IPS-NIHi7 (cell line): ENCODE data around the gene ABHD17A.

Experiments
- DNase-seq: peaks from one replicate; pipeline ENCODE4 v3.0.0; 2012; ENCODE audit warnings: mixed read lengths; ENCODE audit errors: extremely low spot score

The ABHD17A gene

DNA sequence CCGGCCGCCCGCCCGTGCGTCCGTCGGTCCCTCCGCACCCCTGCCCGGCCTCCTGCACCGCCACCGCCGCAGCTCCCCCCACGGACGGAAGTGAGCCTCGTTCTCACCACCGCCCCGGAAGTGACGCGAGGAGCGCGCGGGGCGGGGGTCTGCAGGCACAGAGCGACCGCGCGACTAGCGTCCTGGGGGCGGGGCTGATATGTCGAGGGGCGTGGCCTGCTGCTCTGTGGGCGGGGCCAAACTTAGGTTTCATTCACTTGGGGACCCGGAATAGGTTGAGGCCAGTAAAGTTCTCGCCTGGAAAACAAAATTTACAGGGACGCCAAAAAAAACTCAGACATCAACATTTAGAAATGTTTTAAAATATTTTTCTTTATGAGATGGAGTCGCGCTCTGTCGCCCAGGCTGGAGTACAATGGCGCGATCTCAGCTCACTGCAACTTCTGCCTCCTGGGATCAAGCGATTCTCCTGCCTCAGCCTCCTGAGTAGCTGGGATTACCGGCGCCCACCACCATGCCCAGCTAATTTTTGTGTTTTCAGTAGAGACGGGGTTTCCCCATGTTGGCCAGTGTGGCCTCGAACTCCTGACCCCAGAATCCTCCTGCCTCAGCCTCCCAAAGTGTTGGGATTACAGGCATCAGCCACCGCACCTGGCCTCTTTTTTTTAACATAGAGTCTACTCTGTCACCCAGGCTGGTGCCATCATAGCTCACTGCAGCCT lies at the start of gene ABHD17A:
Gene ABHD17A, minus strand, starts transcription at position 99 of the 722 bp plus-strand sequence. CDS start 3,930 bp downstream, outside the sequence.
- DNase-seq = peak; percentile 93

- DNase-seq = no peak
Observed at GRCh38 chr19:1933942-1934341, 48.6 kb upstream of the ABHD17A start.

GRCh38 chr19:1933244-1933643 lies 47.9 kb upstream of the ABHD17A start:
- no peak for DNase-seq

DNA sequence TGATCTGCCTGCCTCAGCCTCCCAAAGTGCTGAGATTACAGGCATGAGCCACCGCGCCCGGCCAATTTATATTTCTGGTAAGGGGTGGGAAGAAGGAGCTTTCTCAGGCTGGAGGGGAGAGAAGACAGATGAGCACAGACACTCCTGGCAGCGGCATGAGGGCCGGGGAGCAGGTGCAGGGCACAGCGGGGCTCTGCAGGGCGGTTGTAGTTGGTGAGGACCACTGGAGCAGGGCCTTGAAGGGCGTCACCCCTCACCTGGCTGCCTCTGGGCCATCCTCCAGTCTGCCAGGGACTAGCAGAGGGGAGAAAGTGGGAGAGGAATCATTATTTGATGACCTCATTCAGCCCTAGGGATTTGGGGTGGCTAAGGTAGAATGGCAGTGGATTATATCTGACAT lies 47.1 kb upstream of the ABHD17A start:
- no peak for DNase-seq

- DNase-seq = no peak
Observed at GRCh38 chr19:1931445-1931844, 46.1 kb upstream of the ABHD17A start.

GRCh38 chr19:1929021-1929742 lies 43.9 kb upstream of the ABHD17A start:
- DNase-seq = peak; percentile 92

DNA sequence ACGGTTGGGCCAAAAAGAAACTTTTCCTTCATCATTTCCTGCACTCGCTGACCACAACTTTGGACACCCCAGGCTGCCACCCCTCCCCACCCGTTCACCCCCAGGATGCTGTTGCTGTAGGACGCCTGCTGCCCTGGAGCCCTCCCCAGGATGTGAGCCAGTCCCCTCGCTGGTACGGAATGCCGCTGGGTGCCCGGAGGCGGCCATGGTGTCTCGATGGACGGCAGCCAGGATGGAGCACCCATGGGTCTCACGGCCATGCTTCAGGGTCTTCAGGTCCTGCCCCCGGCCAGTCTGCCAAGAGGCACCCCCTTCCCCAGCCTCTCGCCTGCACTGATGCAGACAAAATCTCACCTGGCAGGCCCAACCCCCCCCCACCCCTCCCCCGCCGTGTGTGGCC lies 40.2 kb upstream of the ABHD17A start:
- DNase-seq = no peak

- no peak for DNase-seq
Observed at GRCh38 chr19:1924320-1924961, 39.1 kb upstream of the ABHD17A start.

DNA sequence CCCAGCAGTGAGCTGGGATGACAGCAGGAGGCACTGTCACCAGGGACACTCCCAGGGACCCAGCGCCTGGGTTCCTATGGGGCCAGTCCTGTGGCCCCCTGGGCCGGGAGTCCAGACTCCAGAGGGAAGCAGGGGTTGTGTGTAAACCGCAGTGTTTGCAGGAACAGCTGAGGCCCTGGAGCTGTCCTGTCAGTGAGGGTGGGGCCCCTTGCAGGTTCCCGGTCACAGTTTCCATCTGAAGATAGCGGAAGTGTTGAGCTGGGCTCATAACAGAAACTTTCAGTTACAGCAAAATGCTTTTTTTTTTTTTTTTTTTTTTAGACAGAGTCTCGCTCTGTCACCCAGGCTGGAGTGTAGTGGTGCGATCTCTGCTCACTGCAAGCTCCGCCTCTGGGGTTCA lies 38.0 kb upstream of the ABHD17A start:
- DNase-seq = no peak

DNA sequence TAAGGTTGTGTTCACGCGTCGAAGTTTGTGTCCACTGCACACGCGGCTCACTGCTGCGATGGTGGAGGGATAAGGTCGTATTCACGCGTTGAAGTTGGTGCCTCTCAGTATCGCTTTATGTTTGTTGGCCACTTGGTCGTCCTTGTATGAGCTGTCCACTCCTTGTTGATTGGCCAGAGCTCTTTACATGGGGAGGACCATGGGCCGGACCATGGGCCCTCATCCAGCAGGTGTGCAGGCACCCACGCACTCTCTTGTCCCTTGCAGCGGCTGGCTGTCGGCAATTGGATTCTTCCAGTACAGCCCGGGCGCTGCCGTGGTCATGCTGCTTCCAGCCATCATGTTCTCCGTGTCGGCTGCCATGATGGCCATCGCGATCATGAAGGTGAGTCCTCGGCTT lies 37.5 kb upstream of the ABHD17A start:
- DNase-seq = no peak

GRCh38 chr19:1921825-1922224 lies 36.5 kb upstream of the ABHD17A start:
- DNase-seq = no peak

DNA sequence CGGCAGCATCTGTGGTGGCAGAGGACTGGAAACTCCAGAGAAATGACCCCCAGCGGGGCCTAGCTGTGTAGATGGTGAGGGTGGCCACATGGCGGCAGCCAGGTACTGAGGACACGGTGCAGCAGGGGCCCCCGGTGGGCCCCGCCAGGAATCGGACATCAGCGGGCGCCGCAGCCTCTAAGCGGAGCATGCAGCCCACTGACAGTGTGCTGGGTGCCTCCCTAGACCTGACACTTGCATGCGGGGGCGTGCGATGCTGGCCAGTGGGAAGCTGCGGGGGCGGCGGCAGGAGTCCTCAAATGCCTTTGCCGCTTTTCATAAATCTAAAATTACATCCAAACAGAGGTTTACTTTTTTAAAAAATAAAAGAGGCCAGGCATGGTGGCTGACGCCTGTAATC lies 36.0 kb upstream of the ABHD17A start:
- DNase-seq = no peak

DNA sequence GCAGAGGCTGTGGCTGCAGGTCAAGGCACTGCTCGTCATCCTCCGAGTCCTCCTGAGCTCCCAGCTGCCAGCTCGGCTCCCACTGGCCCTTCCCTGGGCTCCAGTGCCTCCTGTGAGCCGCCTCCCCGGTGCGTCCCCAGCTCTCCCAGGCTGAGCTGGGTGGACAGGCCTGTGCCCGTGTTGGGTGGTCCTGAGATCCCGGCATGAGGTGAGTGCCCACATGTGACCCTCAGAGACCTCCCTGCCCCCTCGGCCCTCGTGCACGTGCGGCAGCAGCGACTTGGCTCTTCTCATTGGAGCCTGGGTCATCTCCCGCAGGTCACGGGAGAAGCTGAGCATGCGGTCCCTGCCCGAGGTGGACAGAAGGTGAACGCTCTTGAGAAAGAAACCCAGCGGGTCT lies 35.3 kb upstream of the ABHD17A start:
- DNase-seq = no peak

DNA sequence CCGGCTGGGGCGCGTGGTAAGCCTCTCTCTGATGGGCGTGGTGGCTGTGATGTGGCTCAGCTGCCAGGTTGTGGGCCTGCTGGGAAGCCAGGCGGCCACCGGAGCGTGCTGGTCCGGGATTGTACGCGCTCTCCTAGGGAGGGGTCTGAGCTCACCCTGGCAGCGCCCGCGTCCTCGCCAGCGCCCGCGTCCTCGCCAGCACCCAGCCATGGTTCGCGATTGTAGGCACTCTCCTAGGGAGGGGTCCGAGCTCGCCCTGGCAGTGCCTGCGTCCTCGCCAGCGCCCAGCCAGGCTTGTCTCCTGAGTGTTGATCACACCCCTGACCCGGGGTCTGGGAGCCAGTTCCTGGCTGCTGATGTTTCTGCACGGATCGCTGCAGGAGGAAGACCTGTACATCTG lies 33.7 kb upstream of the ABHD17A start:
- DNase-seq = no peak

GRCh38 chr19:1917926-1918325 lies 32.6 kb upstream of the ABHD17A start:
- DNase-seq = no peak

GRCh38 chr19:1917146-1917545 lies 31.9 kb upstream of the ABHD17A start:
- DNase-seq = no peak

DNA sequence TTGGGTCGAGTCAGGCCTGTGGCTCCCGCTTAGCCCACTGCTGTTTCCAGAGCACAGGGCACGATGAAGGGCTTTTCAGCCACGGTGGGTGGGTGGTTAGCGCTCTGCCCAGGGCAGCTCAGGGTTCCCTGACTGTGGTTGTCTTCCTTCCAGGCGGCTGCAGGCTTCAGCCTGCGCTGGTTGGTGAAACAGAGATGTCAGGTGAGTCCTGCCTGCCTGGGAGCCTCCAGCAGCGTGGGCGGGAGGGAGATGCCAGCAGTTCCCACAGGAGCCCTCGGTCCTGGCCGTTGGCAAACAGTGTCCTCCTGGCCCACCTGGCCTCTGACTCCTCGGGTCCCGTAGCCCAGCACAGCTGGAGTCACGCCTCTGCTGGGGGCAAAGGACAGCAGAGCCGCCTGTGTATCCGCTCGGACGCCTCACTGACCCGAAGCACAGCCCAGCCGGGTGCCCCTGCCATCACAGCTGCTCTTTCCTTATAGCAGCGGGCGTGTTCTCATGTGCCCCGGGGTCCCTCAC lies 29.6 kb upstream of the ABHD17A start:
- DNase-seq = no peak

GRCh38 chr19:1913781-1914577 lies 28.7 kb upstream of the ABHD17A start:
- no peak for DNase-seq

GRCh38 chr19:1912760-1913505 lies 27.6 kb upstream of the ABHD17A start:
- no peak for DNase-seq

DNA sequence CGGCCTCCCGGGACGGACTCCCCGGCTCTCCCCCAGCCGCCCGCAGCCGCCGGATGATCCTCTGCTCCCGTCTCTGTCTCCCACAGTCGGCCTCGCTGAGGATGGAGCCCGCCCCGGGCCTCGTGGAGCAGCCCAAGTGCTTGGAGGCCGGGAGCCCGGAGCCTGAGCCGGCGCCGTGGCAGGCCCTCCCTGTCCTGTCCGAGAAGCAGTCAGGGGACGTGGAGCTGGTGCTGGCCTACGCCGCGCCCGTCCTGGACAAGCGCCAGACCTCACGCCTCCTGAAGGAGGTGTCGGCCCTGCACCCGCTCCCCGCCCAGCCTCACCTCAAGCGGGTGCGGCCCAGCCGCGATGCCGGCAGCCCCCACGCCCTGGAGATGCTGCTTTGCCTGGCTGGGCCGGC lies 26.7 kb upstream of the ABHD17A start:
- DNase-seq = no peak

- no peak for DNase-seq
Observed at GRCh38 chr19:1911098-1911497, 25.8 kb upstream of the ABHD17A start.
